GM12878 (cell line): ENCODE measurements around the gene BCOR. TPM values are rescaled to one million over a fixed set of nuclear protein-coding genes. Genes with fewer than 3 reads are reported as not detected.

Experiments used
- ATAC-seq: fragments of 200-7000 bp; cut with Tn5 transposase; 3 replicates; pipeline ENCODE4 v1.9.1; 2020; ENCODE audit warnings: mild to moderate bottlenecking, moderate library complexity
- BruUV-seq: library from RNA; stranded (reverse); fragments of 400-500 nt; replicated peaks from 2 replicates; lab custom pipeline; 2021; lab: Mats Ljungman, UMichigan
- CTCF ChIA-PET: fragments of 300-600 bp; sonication (Branson Sonifier 250); formaldehyde crosslinking; extraction: SDS; loops from one replicate; lab custom pipeline; 2021; ENCODE audit warnings: inconsistent platforms; lab: Yijun Ruan, JAX
- POLR2A ChIA-PET: fragments of 350-600 bp; formaldehyde crosslinking; extraction: SDS; loops from one replicate; lab custom pipeline; 2021; ENCODE audit warnings: inconsistent platforms; lab: Charles Lee
- RAD21 ChIA-PET: fragments of 300-600 bp; sonication (Branson Sonifier 250); formaldehyde crosslinking; loops from one replicate; lab custom pipeline; 2023; ENCODE audit warnings: antibody characterized with exemption; ENCODE audit not compliant: unreplicated experiment; lab: Charles Lee
- SMC1A ChIA-PET: fragments of 300-600 bp; sonication (Branson Sonifier 250); formaldehyde crosslinking; loops from one replicate; lab custom pipeline; 2023; ENCODE audit not compliant: unreplicated experiment, uncharacterized antibody; lab: Charles Lee
- DNase-seq: peaks from one replicate; pipeline ENCODE4 v3.0.0-alpha.2; 2011; ENCODE audit warnings: low read depth, low spot score
- FAIRE-seq: peaks from 3 replicates; lab custom pipeline; 2011; peaks lifted over from hg19 to GRCh38; lab: Jason Lieb, UNC
- H2AFZ ChIP-seq: 2 replicates; pipeline ENCODE4 v1.6.0; 2011; ENCODE audit warnings: low read depth, low read length, control low read depth; ENCODE audit not compliant: control insufficient read depth
- H3K27ac ChIP-seq: 2 replicates; pipeline ENCODE4 v1.5.1; 2011; ENCODE audit warnings: control low read depth; ENCODE audit not compliant: control insufficient read depth, insufficient read depth
- H3K27me3 ChIP-seq, 2 experiments: replicated peaks in 1 of 2; 2 replicates each; pipeline versions ENCODE4 v1.6.0 to v1.6.1; 2011; ENCODE audit warnings: low read length in 1 of 2; ENCODE audit not compliant: control insufficient read depth in 2 of 2, insufficient read depth in 2 of 2
- H3K36me3 ChIP-seq, 2 experiments: 2 replicates each; pipeline ENCODE4 v1.5.1; 2011; ENCODE audit warnings: low read length in 1 of 2; ENCODE audit not compliant: control insufficient read depth in 2 of 2, insufficient read depth in 2 of 2
- H3K4me1 ChIP-seq: 2 replicates; pipeline ENCODE4 v1.6.1; 2011; ENCODE audit warnings: mild to moderate bottlenecking, low read length, moderate library complexity, mixed read lengths; ENCODE audit not compliant: control insufficient read depth, insufficient read depth
- H3K4me2 ChIP-seq: 2 replicates; pipeline ENCODE4 v1.6.0; 2011; ENCODE audit warnings: control low read depth; ENCODE audit not compliant: control insufficient read depth, insufficient read depth
- H3K4me3 ChIP-seq: fragments of 200-600 bp; sonication (generic); 2 replicates; pipeline ENCODE4 v1.5.1; 2016
- H3K79me2 ChIP-seq: 2 replicates; pipeline ENCODE4 v1.6.0; 2011; ENCODE audit warnings: low read length; ENCODE audit not compliant: control insufficient read depth, insufficient read depth
- H3K9ac ChIP-seq: 2 replicates; pipeline ENCODE4 v1.8.0; 2011; ENCODE audit warnings: low read length, control low read depth, mixed read lengths; ENCODE audit not compliant: control insufficient read depth, insufficient read depth
- H3K9me3 ChIP-seq: replicated peaks from 3 replicates; pipeline ENCODE4 v1.5.1; 2011; ENCODE audit warnings: mild to moderate bottlenecking, low read length; ENCODE audit not compliant: control insufficient read depth, insufficient read depth
- H4K20me1 ChIP-seq: 2 replicates; pipeline ENCODE4 v1.6.0; 2011; ENCODE audit not compliant: control insufficient read depth, insufficient read depth
- ATF7 ChIP-seq: fragments of 450-650 bp; IDR thresholded peaks from 2 replicates; pipeline ENCODE4 v1.6.1; 2016; ENCODE audit warnings: low read depth, mild to moderate bottlenecking
- BMI1 ChIP-seq: fragments of 450-650 bp; IDR thresholded peaks from 2 replicates; pipeline ENCODE4 v1.6.1; 2016; ENCODE audit warnings: mild to moderate bottlenecking, moderate library complexity, borderline replicate concordance
- CEBPB ChIP-seq, 2 experiments: fragments of 150-350 bp in 1 of 2; IDR thresholded peaks; 2 replicates each; pipeline ENCODE4 v1.6.1; 2012 to 2014; ENCODE audit warnings: low read depth in 2 of 2, low read length in 2 of 2, borderline replicate concordance in 1 of 2, inconsistent platforms in 1 of 2
- CHD4 ChIP-seq: fragments of 200-600 bp; sonication (generic); IDR thresholded peaks from 2 replicates; pipeline ENCODE4 v1.6.1; 2016; ENCODE audit warnings: mild to moderate bottlenecking
- EZH2 ChIP-seq: IDR thresholded peaks from 2 replicates; pipeline ENCODE4 v1.6.1; 2012; ENCODE audit warnings: low read depth, mild to moderate bottlenecking, control low read depth, inconsistent platforms, low read length, borderline replicate concordance; ENCODE audit not compliant: control insufficient read depth
- IRF5 ChIP-seq: fragments of 450-650 bp; IDR thresholded peaks from 2 replicates; pipeline ENCODE4 v1.6.1; 2017; ENCODE audit warnings: borderline replicate concordance
- KLF5 ChIP-seq: fragments of 450-650 bp; IDR thresholded peaks from 2 replicates; pipeline ENCODE4 v1.6.1; 2014; ENCODE audit warnings: mild to moderate bottlenecking; ENCODE audit not compliant: partially characterized antibody
- POLR2A ChIP-seq: IDR thresholded peaks from 2 replicates; pipeline ENCODE4 v1.6.1; 2011; ENCODE audit warnings: low read depth, mild to moderate bottlenecking, low read length
- RAD51 ChIP-seq: fragments of 450-650 bp; IDR thresholded peaks from 2 replicates; pipeline ENCODE4 v1.6.1; 2016; ENCODE audit warnings: moderate library complexity, mild to moderate bottlenecking, inconsistent platforms
- TCF12 ChIP-seq: IDR thresholded peaks from 2 replicates; pipeline ENCODE4 v1.6.1; 2011; ENCODE audit warnings: low read depth, mild to moderate bottlenecking, low read length
- ZBTB11 ChIP-seq: fragments of 450-650 bp; formaldehyde crosslinking; IDR thresholded peaks from 2 replicates; pipeline ENCODE4 v1.5.0; 2022; ENCODE audit warnings: mild to moderate bottlenecking, missing genetic modification characterization
- WGBS: methylation state at CpG from one replicate; pipeline ENCODE4 v1.1.6; 2016; ENCODE audit warnings: low lambda C conversion rate; ENCODE audit not compliant: insufficient replicate concordance, insufficient coverage; ENCODE audit errors: missing lambda C conversion rate; 5-methylcytosine and 5-hydroxymethylcytosine counted together
- in situ Hi-C: fragments of 300-500 bp; cut with MboI; formaldehyde crosslinking; loops from 9 replicates; pipeline ENCODE4 v1.14.3; 2018; ENCODE audit warnings: mixed read lengths
- intact Hi-C: fragments of 100-400 bp; cut with micrococcal nuclease; formaldehyde crosslinking; loops from one replicate; pipeline ENCODE4 v1.14.2; 2022; ENCODE audit not compliant: unreplicated experiment
- polyA plus RNA-seq, 11 experiments: library from polyadenylated mRNA; depleted of rRNA in 4 of 11; unstranded in 6 of 11; stranded (reverse) in 5 of 11; fragments of >200 nt; fragmentation: Nextera tagmentation in 4 of 11; fragmentation: Illumina TruSeq in 1 of 11; extraction: Ambion mirVana in 4 of 11; extraction: Trizol in 1 of 11; gene quantifications; 1 replicate in 1 of 11; 2 replicates in 10 of 11; pipeline versions ENCODE4 v1.2.1 to v1.2.3, GENCODE V29; 2011 to 2016; ENCODE audit warnings: inconsistent platforms in 2 of 11, missing spikeins in 2 of 11, low read depth in 1 of 11
- total RNA-seq, 4 experiments: library from RNA; depleted of rRNA in 3 of 4; stranded (reverse); fragments of >200 nt in 3 of 4; fragmentation: Illumina TruSeq in 1 of 4; extraction: Trizol in 1 of 4; gene quantifications; 2 replicates each; pipeline versions ENCODE4 v1.2.1 to v1.2.3, GENCODE V29; 2013 to 2021
- TF ChIP-seq, protein P1 (sequence below): IDR thresholded peaks from 2 replicates; pipeline ENCODE4 v1.6.1; 2012; ENCODE audit warnings: low read length, inconsistent platforms

Gene BCOR
- total and polyA plus RNA-seq, 10 of the 15 experiments (the other 5 are each of a cell fraction or from before 2014, with no cell fraction given), result 5.1 to 16.4 (median 10.1) TPM

GRCh38 chrX:40073439-40074054, 24.2 kb downstream of the BCOR start:
- ATAC-seq, result no peak
- SMC1A ChIA-PET, result no interaction called here
- intact Hi-C loops, result no loop called here

More at GRCh38 chrX:40073439-40074054, 24.2 kb downstream of the BCOR start:
- Histone ChIP-seq H2AFZ (no peak overlapping the region), H3K4me1 (no peaks in the 10 kb centered on the region), H3K27ac (no peak overlapping the region), H4K20me1 (0 out of 2 replicates have a peak, but pooled peaks cover 3% of the 10 kb centered on the region), H3K4me2 (no peak overlapping the region), H3K27me3 (no peaks in the 10 kb centered on the region), H3K4me3 (no peak overlapping the region), H3K9me3 (no peaks in the 10 kb centered on the region; the same call in 2 of the 3 replicates), H3K36me3 (peaks cover 7 to 25% of the 10 kb centered on the region in 2 experiments; a peak in 3 of 4 replicates), H3K79me2 (no peaks in the 10 kb centered on the region), H3K9ac (no peak overlapping the region)
- 81% methylated on average over 26 of the region's 26 CpGs for WGBS
- in situ Hi-C loops, result no loop called here
- ChIA-PET CTCF (no interaction called here), RAD21 (no interaction called here), POLR2A (no interaction called here)
- TF ChIP-seq RAD51 (no peak), CEBPB (IDR thresholded peaks at IDR 0.05; ENCODE audit: borderline replicate concordance in 1 of 2, low read depth in 2 of 2, low read length in 2 of 2) (no peak), IRF5 (no peak), TCF12 (no peak), BMI1 (no peak), ZBTB11 (CRISPR knock-in tag) (no peak), KLF5 (no peak), CHD4 (no peak), ATF7 (no peak), EZH2 (no peak), POLR2A (no peak)
- TF ChIP-seq, protein P1, sequence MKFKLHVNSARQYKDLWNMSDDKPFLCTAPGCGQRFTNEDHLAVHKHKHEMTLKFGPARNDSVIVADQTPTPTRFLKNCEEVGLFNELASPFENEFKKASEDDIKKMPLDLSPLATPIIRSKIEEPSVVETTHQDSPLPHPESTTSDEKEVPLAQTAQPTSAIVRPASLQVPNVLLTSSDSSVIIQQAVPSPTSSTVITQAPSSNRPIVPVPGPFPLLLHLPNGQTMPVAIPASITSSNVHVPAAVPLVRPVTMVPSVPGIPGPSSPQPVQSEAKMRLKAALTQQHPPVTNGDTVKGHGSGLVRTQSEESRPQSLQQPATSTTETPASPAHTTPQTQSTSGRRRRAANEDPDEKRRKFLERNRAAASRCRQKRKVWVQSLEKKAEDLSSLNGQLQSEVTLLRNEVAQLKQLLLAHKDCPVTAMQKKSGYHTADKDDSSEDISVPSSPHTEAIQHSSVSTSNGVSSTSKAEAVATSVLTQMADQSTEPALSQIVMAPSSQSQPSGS, result no peak
- no peak for FAIRE-seq
- DNase-seq, result no peak
- TSS peak; percentile 42 for BruUV-seq
